GM12892 (cell line): ENCODE data around the gene OAS1.
"Not testable (repeated sequence)": the region's sequence is repeated elsewhere in the genome, so short reads cannot be mapped to it uniquely, and the experiment has no call there.

Experiments
- DNase-seq: peaks from one replicate; pipeline ENCODE4 v3.0.0; 2011; ENCODE audit not compliant: insufficient read length
- FAIRE-seq: peaks from 2 replicates; lab custom pipeline; 2011; peaks lifted over from hg19 to GRCh38; lab: Jason Lieb, UNC
- POLR2A ChIP-seq: IDR thresholded peaks from 2 replicates; pipeline ENCODE4 v1.6.1; 2011; ENCODE audit warnings: low read depth, low read length, control low read depth
- POLR2AphosphoS5 ChIP-seq: IDR thresholded peaks from 2 replicates; pipeline ENCODE4 v1.6.1; 2011; ENCODE audit warnings: low read depth, low read length, control low read depth
- TAF1 ChIP-seq: IDR thresholded peaks from 2 replicates; pipeline ENCODE4 v1.6.1; 2011; ENCODE audit warnings: low read depth, mild to moderate bottlenecking, control low read depth, low read length, borderline replicate concordance

OAS1 gene

GRCh38 chr12:112941528-112942335 is 35.0 kb downstream of the OAS1 start:
- FAIRE-seq: no peak
- DNase-seq: no peak

GRCh38 chr12:112942572-112942971 is 35.8 kb downstream of the OAS1 start:
- FAIRE-seq (no peak), DNase-seq (no peak)
- no peak for TF ChIP-seq POLR2A
- TF ChIP-seq TAF1: no peak
- TF ChIP-seq POLR2AphosphoS5: no peak

More at GRCh38 chr12:112941528-112942335, 35.0 kb downstream of the OAS1 start:
- TF ChIP-seq POLR2AphosphoS5: no peak
- TF ChIP-seq POLR2A: no peak
- no peak for TF ChIP-seq TAF1

- DNase-seq (no peak), FAIRE-seq (no peak)
These were observed 37.4 kb downstream of the OAS1 start for GRCh38 chr12:112944024-112944690.

GRCh38 chr12:112945515-112945914 is 38.8 kb downstream of the OAS1 start:
- FAIRE-seq (no peak), DNase-seq (no peak)
- no peak for TF ChIP-seq POLR2AphosphoS5

More at GRCh38 chr12:112944024-112944690, 37.4 kb downstream of the OAS1 start:
- TF ChIP-seq POLR2A (no peak), TAF1 (no peak), POLR2AphosphoS5 (no peak)

GRCh38 chr12:112946236-112947000 is 39.7 kb downstream of the OAS1 start:
- DNase-seq: no peak
- no peak for FAIRE-seq
- TF ChIP-seq TAF1 (no peak), POLR2A (no peak), POLR2AphosphoS5 (0 out of 2 replicates have a peak, but pooled peaks have one; percentile 33)

- TF ChIP-seq POLR2A (no peak), POLR2AphosphoS5 (no peak), TAF1 (no peak)
- no peak for DNase-seq
- FAIRE-seq: no peak
These were observed 40.6 kb downstream of the OAS1 start for GRCh38 chr12:112947314-112947713.

- TF ChIP-seq TAF1 (no peak), POLR2A (no peak), POLR2AphosphoS5 (no peak)
- DNase-seq (no peak), FAIRE-seq (no peak)
These were observed 41.0 kb downstream of the OAS1 start for GRCh38 chr12:112947761-112948160.

GRCh38 chr12:112948806-112949205 is 42.0 kb downstream of the OAS1 start:
- FAIRE-seq: no peak
- TF ChIP-seq POLR2A (no peak), POLR2AphosphoS5 (no peak), TAF1 (no peak)
- no peak for DNase-seq

GRCh38 chr12:112950701-112951100 is 43.9 kb downstream of the OAS1 start:
- FAIRE-seq (no peak), DNase-seq (no peak)

GRCh38 chr12:112957125-112957524 is 50.4 kb downstream of the OAS1 start:
- not testable (repeated sequence) for DNase-seq, FAIRE-seq

More at GRCh38 chr12:112950701-112951100, 43.9 kb downstream of the OAS1 start:
- TF ChIP-seq TAF1 (no peak), POLR2AphosphoS5 (no peak), POLR2A (no peak)

- no peak for TF ChIP-seq POLR2AphosphoS5
- no peak for TF ChIP-seq POLR2A
- TF ChIP-seq TAF1: no peak
- no peak for DNase-seq
- no peak for FAIRE-seq
These were observed 54.3 kb downstream of the OAS1 start for GRCh38 chr12:112961074-112961473.

- no peak for FAIRE-seq
- DNase-seq: no peak
- TF ChIP-seq POLR2AphosphoS5 (no peak), TAF1 (no peak), POLR2A (no peak)
These were observed 54.8 kb downstream of the OAS1 start for GRCh38 chr12:112961536-112961935.
